Measurements from ENCODE around the gene CLN5.
A peak's percentile ranks its signal among the peaks of the same experiment; 100 is the strongest.
"Not testable (repeated sequence)": the region's sequence is repeated elsewhere in the genome, so short reads cannot be mapped to it uniquely, and the experiment has no call there.

Gene CLN5

DNA sequence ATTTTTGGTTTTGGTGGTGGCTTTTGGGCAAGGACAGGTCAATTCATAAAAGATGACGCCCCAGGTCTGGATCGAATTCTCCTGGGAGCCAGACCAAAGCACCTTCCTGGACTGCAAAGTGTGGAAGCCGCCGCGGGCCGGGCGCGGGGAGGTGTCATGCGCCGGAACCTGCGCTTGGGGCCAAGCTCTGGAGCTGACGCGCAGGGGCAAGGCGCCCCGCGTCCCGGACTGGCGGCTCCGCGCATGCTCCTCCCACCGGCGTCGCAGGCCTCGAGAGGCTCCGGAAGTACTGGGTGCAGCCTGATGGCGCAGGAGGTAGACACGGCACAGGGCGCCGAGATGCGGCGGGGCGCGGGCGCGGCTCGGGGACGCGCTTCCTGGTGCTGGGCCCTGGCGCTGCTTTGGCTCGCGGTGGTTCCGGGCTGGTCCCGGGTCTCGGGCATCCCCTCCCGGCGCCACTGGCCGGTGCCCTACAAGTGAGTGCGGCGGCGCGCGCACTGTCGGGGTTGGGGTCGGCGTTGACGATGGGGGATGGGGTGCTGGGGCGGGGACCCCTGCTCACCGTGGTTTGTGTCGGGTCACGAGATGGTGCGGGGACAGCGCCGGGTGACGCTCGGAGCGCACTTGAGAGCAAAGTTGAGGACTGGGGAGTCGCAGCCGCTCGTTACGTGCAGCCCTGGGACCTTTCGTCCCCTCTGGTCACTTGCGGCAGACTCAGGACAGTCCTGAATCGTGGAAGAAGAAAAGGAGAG, at the start of gene CLN5:
Gene CLN5, plus strand, starts transcription at position 286 of the 752 bp plus-strand sequence. Its CDS starts 18 bp downstream, at position 304.
- DNase-seq, result peak; percentile 96

DNA sequence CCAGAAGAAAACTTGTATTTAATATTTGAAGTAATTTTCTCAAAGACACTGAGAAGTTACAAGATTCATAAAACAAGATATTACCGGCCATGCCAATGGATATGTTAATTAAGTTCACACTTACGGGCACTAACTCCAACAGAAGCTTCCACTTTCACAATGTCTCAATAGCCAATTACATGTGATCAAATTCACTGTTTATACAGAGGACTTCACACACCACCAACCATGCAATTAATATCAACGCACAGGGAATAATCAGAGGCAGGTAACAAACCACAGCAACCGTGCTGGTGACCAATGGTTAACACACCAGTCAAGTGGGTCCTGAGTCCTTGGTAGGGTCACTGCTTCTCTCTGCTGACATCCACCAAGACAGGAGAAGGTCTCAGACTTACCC, 49.5 kb upstream of the CLN5 start:
- DNase-seq, result no peak

DNA sequence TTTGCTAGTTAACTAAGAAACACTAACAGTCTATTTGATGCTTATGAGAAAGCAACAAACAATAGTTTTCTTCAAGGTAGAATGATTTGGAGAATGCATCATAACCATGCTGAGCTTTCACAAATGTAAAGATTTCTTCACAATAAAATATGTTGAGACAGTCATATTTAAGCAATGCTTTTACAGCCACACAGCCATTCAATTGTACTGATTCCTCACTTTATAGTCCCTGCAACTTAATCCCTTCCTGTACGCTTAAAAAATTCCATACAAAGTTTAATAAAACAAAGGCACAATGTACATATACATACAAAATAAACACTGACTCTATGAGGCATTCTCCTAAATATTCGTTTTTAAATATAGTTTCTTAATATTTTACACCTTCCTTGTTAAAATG, 48.2 kb upstream of the CLN5 start:
- no peak for DNase-seq

DNA sequence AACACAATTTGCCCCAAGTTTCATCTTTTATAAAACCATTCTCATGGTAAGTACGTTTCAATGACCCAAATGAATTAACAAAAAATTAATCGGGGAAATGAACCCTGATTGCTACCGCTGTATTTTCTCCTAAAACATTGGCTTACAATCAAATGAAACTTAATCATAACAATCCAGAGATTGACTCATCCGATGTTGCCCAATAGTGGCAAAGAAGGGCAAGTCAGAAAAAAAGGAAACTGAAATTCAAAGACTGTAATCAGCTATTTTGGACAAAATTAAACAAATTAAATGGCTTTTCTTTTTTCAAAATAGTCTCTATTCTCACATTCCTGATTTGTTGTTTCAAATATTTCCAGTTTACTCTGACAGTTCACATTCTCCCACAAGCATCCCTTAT, 47.4 kb upstream of the CLN5 start:
- no peak for DNase-seq

DNA sequence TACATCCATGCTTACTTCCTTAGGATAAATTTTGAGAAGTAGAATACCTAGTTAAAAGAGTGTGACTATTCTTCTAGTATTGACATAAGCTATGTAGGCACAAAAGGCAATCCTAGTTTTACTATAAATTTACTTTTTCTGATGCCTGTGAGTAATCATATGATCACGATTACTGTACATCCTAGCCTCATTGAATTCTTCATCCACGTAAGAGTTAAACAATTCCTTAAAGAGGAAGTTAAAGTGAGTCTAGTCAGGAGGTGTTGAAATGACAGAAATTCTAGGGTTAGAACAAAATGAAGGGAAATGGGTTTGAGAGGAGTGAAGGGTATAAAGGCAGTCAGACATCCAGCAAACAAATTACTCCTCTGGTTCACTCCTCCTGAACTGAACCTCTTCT, 43.7 kb upstream of the CLN5 start, which contains the start of gene ACOD1:
Gene ACOD1, plus strand, starts transcription at position 363 of the 400 bp plus-strand sequence. CDS start 48 bp downstream, outside the sequence.
- DNase-seq, result no peak

DNA sequence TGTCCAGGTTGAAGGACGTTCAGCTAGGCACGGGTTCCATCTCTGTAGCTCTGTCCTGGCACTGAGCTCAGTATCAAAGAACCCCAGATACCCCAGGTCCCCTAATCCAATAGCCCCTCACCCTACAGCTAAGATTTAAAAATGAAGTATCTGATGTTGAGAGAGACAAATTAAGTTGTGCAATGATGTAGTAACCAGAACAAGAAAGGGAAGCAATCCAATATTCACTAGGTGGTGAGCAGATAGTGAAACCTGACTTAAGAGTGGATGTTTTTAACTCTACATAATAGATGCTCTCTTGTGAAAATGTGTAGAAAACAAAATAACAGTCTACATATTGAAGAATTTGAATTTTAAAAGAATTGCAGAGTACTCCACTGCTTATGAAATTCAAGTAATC, 41.8 kb upstream of the CLN5 start:
- no peak for DNase-seq

DNA sequence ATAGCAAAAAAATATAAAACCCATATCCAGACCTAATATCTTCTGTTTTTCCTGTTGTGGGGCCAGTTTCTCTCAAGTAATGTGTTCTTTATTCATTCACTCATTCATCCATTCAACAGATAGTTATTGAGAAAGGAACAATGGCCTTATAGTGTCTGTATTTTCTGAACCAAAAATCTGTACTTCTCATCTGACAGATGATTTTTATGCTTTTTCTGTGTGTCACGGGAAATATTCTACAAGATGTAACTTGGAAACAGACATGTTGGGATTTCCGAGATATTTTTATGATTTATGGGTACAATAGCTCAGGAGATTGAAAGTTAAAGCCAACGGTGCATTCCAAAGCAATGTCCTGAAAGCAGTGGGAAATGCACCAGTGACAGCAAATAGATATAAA, 37.9 kb upstream of the CLN5 start:
- no peak for DNase-seq

DNA sequence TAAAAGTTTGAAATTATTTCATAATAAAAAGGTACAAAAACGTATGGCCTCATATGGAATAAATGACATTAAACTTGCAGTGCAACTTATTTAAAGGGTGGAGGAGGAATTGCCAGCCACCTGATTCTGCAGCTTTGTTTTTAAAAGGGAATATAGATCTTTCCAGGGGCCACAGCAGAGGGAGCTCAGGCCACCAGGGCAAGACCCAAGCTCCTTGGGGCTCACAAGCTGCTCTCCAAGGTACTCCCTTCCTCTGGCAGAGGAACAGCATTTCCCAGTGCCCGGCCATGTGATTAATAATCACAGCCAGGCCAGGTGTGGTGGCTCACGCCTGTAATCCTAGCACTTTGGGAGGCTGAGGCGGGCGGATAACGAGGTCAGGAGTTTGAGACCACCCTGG, 37.3 kb upstream of the CLN5 start:
- no peak for DNase-seq

DNA sequence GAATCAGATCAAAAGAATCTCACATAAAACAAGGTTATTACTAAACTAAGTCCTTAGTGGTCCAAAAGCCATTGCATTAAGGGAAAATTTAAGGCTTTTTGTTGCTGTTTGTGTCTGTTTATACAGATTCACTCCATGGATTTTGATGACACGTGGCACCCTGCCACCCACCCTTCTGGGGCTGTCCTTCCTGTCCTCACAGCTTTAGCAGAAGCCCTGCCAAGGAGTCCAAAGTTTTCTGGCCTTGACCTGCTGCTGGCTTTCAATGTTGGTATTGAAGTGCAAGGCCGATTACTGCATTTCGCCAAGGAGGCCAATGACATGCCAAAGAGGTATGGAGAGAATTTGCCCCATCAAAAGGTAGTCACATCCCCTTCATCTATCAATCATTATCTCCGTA, 36.7 kb upstream of the CLN5 start:
- DNase-seq, result no peak

DNA sequence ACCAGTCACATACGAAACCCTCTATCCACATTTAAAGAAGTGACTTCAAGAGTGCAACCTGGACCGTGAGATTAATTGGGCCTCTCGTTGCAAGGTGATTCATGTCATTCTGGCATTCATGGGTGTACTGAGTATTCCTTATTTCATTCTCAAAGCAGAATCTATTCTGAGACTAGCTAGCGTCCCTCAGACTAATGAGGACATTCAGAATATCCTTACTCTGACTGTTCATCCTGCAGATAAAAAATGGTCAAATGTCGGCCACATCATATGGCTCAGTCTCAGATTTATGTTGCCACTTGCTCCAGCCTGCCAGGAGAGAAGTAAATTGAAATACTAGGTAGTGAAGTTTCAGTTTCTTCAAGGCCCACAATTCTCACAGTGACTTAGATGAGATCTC, 36.2 kb upstream of the CLN5 start:
- no peak for DNase-seq

DNA sequence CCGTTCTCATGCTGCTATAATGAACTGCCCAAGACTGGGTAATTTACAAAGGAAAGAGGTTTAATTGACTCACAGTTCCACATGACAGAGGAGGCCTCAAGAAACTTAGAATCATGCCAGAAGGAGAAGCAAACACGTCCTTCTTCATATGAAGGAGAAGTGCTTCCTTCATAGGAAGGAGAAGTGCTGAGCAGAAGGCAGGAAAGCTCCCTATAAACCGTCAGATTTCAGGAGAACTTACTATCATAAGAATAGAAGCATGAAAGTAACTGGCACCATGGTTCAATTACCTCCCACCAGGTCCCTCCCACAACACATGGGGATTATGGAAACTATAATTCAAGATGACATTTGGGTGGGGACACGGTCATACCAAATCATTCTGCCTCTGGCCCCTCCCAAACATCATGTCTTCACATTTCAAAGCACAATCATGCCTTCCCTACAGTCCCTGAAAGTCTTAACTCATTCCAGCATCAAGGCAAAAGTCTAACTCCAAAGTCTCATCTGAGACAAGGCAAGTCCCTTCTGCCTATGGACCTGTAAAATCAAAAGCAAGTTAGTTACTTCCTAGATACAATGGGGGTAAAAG, 32.9 kb upstream of the CLN5 start:
- DNase-seq, result no peak

DNA sequence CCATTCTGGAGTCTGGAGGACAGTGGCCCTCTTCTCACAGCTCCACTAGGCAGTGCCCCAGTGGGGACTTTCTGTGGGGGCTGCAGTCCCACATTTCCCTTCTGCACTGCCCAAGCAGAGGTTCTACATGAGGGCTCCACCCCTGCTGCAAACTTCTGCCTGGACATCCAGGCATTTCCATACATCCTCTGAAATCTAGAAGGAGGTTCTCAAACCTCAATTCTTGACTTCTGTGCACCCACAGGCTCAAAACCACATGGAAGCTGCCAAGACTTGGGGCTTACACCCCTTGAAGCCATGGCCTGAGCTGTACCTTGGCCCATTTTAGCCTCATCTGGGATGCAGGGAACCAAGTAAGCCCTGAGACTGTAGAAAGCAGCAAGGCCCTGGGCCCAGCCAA, 32.1 kb upstream of the CLN5 start:
- DNase-seq, result not testable (repeated sequence)

DNA sequence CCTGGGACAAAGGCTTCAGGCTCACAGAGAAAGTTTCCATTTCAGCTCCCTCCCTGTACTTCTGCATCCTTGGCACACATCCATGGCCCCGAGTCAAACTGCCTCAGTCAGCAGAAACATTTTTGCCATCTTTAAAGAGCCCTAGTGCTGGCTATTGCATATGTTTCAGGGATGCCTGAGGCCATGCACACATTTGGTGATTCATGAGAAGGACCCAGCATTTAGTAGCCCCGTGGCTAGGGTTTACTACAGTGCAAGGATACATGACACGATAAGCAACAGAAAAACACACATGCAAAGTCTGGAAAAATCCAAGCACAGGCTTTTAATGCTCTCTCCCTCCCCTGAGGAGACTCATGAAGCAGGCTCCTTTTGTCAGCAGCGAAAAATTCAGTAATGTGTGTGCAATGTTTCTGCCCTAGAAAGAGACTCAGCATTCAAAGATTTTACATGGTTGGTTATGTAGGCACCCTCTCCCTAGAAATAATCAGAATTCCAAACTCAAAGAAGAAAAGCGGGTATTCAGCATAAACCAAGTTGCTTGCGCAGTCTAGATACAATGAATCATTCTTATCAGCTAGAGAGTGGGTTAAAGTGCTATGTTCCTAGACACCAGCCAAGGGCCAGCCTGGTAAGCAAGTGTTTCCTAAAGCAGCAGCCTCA, 26.0 kb upstream of the CLN5 start:
- DNase-seq, result no peak

DNA sequence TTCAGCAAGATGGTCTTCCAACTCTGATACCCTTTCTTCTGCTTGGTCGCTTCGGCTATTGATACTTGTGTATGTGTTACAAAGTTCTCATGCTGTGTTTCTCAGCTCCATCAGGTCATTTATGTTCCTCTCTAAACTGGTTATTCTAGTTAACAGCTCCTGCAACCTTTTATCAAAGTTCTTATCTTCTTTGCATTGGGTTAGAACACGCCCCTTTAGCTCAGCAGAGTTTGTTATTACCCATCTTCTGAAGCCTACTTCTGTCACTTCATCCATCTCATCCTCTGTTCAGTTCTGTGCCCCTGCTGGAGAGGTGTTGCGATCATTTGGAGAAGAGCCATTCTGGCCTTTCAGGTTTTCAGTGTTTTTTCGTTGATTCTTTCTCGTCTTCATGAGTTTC, 24.9 kb upstream of the CLN5 start:
- no peak for DNase-seq

DNA sequence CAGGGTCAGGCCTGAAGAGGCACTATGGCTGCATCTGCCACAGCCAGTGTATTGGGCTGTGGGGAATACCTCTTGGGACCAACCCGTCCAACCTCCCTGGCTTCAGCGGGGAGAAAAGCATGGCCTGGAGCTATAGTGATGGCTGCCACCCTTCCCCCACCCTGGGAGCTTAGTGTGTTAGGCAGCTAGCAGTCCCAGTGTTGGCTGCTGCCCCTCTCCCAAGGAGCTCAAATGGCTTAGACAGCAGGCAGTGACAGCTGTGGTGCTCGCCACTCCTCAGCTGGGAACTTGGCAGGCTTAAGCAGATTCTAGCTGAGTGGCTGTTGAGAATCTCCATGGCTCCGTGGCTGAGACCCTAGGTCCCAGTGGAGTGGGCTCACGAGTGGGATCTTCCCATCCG, 23.8 kb upstream of the CLN5 start:
- no peak for DNase-seq

DNA sequence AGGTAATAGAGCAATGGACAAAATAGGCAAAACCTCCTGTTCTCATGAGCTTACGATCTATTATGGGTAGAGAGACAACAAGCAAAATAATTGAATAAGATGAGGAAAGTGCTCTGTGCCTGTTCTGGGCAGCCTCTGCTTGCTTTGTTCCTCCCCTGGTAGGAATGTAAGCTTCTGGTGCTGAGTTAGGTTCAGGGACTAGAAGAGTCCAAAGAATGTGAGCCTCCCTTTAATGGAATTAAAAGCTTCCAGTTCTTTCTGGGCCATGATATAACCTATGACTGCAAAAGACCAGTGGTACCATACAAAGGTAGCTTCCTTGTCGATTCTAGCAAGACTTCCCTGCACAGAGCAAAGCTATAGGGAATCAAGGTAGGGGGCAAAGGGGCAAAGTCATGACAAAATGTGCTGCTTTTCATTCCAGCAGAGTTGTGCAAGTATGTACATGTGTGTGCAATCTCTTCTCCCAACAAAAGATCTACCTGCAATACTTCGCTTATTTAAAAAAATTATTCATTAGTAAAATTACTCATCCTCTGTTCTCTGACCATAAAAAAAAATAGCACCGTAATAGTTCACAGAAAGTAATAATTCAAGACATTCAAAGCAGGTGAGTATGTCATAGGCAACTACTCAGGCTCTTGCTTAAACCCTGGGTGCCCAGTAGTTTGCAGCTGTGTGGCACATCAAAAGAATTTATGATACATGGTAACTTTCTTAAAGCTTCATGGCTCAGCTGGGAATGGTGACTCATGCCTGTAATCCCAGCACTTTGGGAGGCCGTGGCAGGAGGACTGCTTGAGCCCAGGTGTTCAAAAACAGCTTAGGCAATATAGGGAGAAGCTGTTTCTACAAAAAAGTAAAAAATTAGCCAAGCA, 22.2 kb upstream of the CLN5 start:
- no peak for DNase-seq

DNA sequence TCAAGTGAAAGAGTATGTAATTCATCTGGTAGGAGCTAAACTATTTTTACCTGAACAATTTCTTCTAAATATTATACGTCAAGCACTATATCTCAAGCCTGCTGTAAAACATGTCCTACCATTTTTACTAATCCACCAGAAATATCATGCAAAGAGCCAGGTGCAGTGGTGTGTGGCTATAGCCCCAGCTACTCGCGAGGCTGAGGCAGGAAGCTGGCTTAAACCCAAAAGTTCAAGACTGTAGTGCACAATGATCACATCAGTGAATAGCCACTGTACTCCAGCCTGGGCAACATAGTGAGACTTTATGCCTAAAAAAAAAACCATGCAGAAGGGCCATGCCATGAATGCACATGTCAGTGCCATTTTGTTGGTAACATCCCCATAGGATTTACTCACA, 20.7 kb upstream of the CLN5 start:
- DNase-seq, result no peak

DNA sequence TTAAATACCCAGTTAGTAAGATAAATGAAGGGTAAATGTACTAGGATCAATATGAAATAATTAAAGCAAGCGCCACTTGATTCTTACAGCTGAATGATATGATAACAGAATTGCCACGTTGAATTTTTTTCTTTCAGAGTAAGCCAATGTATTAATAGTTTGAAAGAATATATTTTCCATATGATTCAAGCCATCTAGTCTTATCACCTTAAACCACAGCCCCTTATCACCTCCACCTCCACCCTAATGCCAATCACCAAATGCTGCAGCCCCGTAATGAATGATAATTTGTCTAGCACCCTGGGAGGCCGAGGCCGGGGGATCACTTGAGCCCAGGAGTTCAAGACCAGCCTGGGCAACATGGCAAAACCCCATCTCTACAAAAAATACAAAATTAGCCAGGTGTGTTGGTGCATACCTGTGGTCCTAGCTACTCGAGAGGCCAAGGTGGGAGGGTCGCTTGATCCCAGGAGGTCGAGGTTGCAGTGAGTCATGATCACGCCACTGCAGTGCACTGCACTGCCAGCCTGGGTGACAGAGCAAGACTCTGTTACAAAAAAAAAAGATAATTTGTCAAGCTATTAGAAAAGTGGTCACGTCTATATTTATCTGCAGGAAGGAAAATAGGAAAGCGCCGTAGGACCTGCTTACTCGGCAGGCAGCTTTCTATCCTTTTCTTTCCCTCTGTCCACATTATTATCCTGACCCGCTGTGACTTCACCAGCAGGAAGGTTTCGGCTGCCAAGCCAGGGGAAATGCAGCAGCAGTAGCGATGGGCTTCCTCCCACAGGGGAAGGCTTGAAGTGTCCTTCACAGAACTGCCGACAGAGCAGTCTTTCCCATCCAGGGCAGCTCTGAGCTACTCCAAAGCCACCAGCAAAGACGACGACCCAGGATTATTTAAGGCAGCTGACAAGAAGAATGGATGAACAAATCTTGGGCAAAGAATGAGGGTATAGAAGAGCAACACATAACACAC, 19.7 kb upstream of the CLN5 start:
- no peak for DNase-seq

DNA sequence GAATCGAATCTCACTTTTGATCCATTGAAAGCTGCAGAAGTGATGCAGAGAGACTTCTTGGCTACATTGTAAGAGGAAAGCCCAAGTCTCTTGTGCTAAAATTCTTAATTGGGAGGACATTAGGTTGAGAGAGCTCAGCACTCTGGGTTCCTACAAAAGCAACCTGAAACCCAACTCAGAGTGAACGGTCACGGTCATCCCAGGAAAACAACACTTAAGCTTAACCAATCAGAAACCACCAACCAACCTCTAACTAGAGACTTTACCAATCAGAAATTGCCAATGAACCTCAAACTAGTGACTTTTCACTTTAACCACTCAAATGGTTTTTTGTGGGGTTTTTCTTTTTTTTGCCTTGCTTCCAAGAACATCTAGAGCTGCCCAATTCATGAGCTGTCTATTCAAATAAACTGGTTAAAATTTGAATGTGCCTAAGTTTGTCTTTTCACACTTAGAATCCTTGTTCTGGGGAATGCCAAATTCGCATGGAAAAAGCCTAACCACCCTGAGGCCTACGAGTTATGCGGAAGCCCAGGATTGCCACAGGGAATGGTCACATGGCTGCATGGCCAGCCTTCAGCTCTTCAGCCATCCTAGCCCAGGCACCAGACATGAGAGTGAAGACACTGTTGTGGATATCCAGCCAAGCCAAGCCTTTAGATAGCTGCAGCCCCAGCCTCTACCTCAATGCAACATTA, 17.8 kb upstream of the CLN5 start:
- DNase-seq, result no peak

DNA sequence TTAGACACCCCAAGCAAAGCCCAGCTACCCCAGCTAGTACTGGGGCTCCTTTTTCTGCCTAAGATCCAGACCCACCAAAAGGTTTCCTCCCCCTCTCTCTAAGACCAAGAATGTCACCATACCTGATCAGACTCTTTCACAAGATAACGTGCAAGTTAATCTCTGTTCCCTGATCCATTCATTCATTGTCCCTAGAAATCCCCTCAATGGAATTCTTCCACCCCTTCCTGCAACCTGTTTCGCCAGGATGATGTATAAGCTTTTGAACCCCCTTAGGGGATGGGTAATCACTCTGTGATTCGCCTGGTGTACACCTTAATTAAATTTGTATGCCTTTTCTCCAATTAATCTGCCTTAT, 17.3 kb upstream of the CLN5 start:
- no peak for DNase-seq

DNA sequence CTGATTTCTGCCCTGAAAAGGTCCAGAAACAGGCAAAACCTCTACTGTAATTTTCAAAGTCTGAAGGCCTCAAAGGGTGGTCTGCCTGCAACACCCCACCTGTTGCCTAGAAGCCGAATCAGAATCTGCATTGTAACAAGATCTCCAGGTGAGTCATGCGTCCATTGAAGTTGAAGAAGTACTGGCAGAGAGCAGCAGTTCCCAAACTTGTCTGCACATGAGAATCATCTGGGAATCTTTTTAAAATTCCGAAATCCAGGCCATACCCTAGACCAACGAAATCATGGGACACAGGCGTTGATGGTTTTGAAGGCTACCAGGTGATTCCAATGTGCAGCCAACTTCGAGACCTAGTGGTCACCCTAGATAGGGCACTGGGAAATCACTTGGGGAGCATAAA, 16.0 kb upstream of the CLN5 start:
- no peak for DNase-seq
